HepG2 (cell line): ENCODE measurements around the gene S100A8. TPM values are rescaled to one million over a fixed set of nuclear protein-coding genes. Genes with fewer than 3 reads are reported as not detected.

Experiments used
- ATAC-seq: fragments of 200-7000 bp; cut with Tn5 transposase; 3 replicates; pipeline ENCODE4 v1.9.1; 2020; ENCODE audit warnings: mild to moderate bottlenecking, moderate library complexity
- BruUV-seq: library from RNA; stranded (reverse); fragments of 400-500 nt; replicated peaks from 2 replicates; lab custom pipeline; 2021; lab: Mats Ljungman, UMichigan
- CTCF ChIA-PET: fragments of 300-600 bp; formaldehyde crosslinking; extraction: SDS; loops from one replicate; lab custom pipeline; 2021; ENCODE audit warnings: low total read pairs, inconsistent platforms, low intra/inter-chr PET ratio; lab: Yijun Ruan, JAX
- POLR2A ChIA-PET: fragments of 350-600 bp; sonication (Branson Sonifier 250); formaldehyde crosslinking; loops from one replicate; lab custom pipeline; 2020; ENCODE audit warnings: antibody characterized with exemption, inconsistent platforms; lab: Yijun Ruan, JAX
- DNase-seq: peaks from one replicate; pipeline ENCODE4 v3.0.0-alpha.2; 2015; ENCODE audit warnings: low spot score
- FAIRE-seq: peaks from 3 replicates; lab custom pipeline; 2011; peaks lifted over from hg19 to GRCh38; lab: Jason Lieb, UNC
- H2AFZ ChIP-seq: one replicate; pipeline ENCODE4 v1.6.1; 2011; ENCODE audit warnings: low read length, inconsistent platforms
- H3K27ac ChIP-seq: fragments of 300-600 bp; 3 replicates; pipeline ENCODE4 v1.8.0; 2011; ENCODE audit warnings: mixed run types, mild to moderate bottlenecking, mixed read lengths, low read length, inconsistent platforms; ENCODE audit not compliant: insufficient read depth; ENCODE audit errors: extremely low read length
- H3K27me3 ChIP-seq, 2 experiments: fragments of 200-600 bp in 1 of 2; 2 replicates in 1 of 2; 3 replicates in 1 of 2; pipeline versions ENCODE4 v1.6.0 to v1.8.0; 2011; ENCODE audit warnings: low read length in 2 of 2, mild to moderate bottlenecking in 2 of 2, moderate library complexity in 2 of 2, inconsistent platforms in 1 of 2; ENCODE audit not compliant: insufficient read depth in 2 of 2, control insufficient read depth in 1 of 2
- H3K36me3 ChIP-seq, 2 experiments: fragments of 200-600 bp in 1 of 2; replicated peaks in 1 of 2; 2 replicates in 1 of 2; 3 replicates in 1 of 2; pipeline versions ENCODE4 v1.5.1 to v1.8.0; 2011; ENCODE audit warnings: low read length in 2 of 2, inconsistent platforms in 1 of 2; ENCODE audit not compliant: insufficient read depth in 2 of 2, control insufficient read depth in 1 of 2
- H3K4me1 ChIP-seq: 2 replicates; pipeline ENCODE4 v1.5.1; 2012; ENCODE audit warnings: low read length, inconsistent platforms; ENCODE audit not compliant: insufficient read depth
- H3K4me2 ChIP-seq: 2 replicates; pipeline ENCODE4 v1.6.0; 2011; ENCODE audit warnings: low read depth, low read length, inconsistent platforms
- H3K4me3 ChIP-seq, 3 experiments: fragments of 200-600 bp in 1 of 3; sonication (generic), shearing (Covaris generic) in 1 of 3; replicated peaks in 1 of 3; 2 replicates each; pipeline ENCODE4 v1.5.1; 2011 to 2016; ENCODE audit warnings: low read length in 3 of 3, inconsistent platforms in 2 of 3, low read depth in 2 of 3, mild to moderate bottlenecking in 2 of 3, control low read depth in 1 of 3, mixed read lengths in 1 of 3; ENCODE audit not compliant: insufficient read depth in 1 of 3
- H3K79me2 ChIP-seq: one replicate; pipeline ENCODE4 v1.6.1; 2011; ENCODE audit warnings: low read length, inconsistent platforms; ENCODE audit not compliant: insufficient read depth
- H3K9ac ChIP-seq: 2 replicates; pipeline ENCODE4 v1.6.0; 2011; ENCODE audit warnings: mild to moderate bottlenecking, low read depth, low read length, inconsistent platforms; ENCODE audit not compliant: insufficient read depth
- H3K9me3 ChIP-seq: 2 replicates; pipeline ENCODE4 v1.5.1; 2012; ENCODE audit warnings: mild to moderate bottlenecking, low read length
- H4K20me1 ChIP-seq: 2 replicates; pipeline ENCODE4 v1.6.0; 2011; ENCODE audit warnings: inconsistent platforms, mild to moderate bottlenecking, low read length, moderate library complexity; ENCODE audit not compliant: insufficient read depth
- FOXP1 ChIP-seq, 2 experiments: fragments of 450-650 bp in 1 of 2; IDR thresholded peaks; 2 replicates each; pipeline ENCODE4 v1.6.1; 2017 to 2018; ENCODE audit warnings: antibody characterized with exemption in 1 of 2
- FOXP4 ChIP-seq: sonication (generic); formaldehyde crosslinking; IDR thresholded peaks from 2 replicates; pipeline ENCODE4 v1.4.0; 2020; ENCODE audit warnings: missing genetic modification reagents
- KMT2B ChIP-seq: IDR thresholded peaks from 2 replicates; pipeline ENCODE4 v1.6.1; 2016; ENCODE audit warnings: missing genetic modification reagents, missing compliant biosample characterization
- RNF219 ChIP-seq: sonication (generic); formaldehyde crosslinking; IDR thresholded peaks from 2 replicates; pipeline ENCODE4 v1.5.0; 2020; ENCODE audit warnings: mild to moderate bottlenecking, missing genetic modification reagents
- SALL2 ChIP-seq: sonication (generic); formaldehyde crosslinking; IDR thresholded peaks from 2 replicates; pipeline ENCODE4 v1.8.1; 2023; ENCODE audit warnings: mild to moderate bottlenecking, missing genetic modification reagents, inconsistent platforms
- TRIM22 ChIP-seq: fragments of 450-650 bp; IDR thresholded peaks from 2 replicates; pipeline ENCODE4 v1.6.1; 2017
- XRCC5 ChIP-seq: fragments of 200-400 bp; formaldehyde crosslinking; optimal IDR thresholded peaks from 2 replicates; pipeline ENCODE3; 2017; ENCODE audit warnings: mild to moderate bottlenecking, low read length
- YEATS2 ChIP-seq: sonication (generic); formaldehyde crosslinking; IDR thresholded peaks from 2 replicates; pipeline ENCODE4 v1.4.0; 2020; ENCODE audit warnings: missing genetic modification reagents, borderline replicate concordance
- ZBTB14 ChIP-seq: sonication (generic); formaldehyde crosslinking; IDR thresholded peaks from 2 replicates; pipeline ENCODE4 v1.4.0; 2020; ENCODE audit warnings: missing genetic modification reagents
- ZBTB34 ChIP-seq: sonication (generic); formaldehyde crosslinking; IDR thresholded peaks from 2 replicates; pipeline ENCODE4 v1.8.0; 2022; ENCODE audit warnings: mild to moderate bottlenecking, missing genetic modification reagents
- ZBTB37 ChIP-seq: sonication (generic); formaldehyde crosslinking; IDR thresholded peaks from 2 replicates; pipeline ENCODE4 v1.4.0; 2020; ENCODE audit warnings: mild to moderate bottlenecking, missing genetic modification reagents
- ZNF501 ChIP-seq: sonication (generic); formaldehyde crosslinking; IDR thresholded peaks from 2 replicates; pipeline ENCODE4 v1.5.1; 2020; ENCODE audit warnings: mild to moderate bottlenecking, moderate library complexity, missing genetic modification reagents
- ZSCAN25 ChIP-seq: sonication (generic); formaldehyde crosslinking; IDR thresholded peaks from 2 replicates; pipeline ENCODE4 v1.8.0; 2022; ENCODE audit warnings: mild to moderate bottlenecking, missing genetic modification reagents
- WGBS: methylation state at CpG from one replicate; pipeline ENCODE4 v1.1.6; 2017; ENCODE audit warnings: low lambda C conversion rate; 5-methylcytosine and 5-hydroxymethylcytosine counted together
- in situ Hi-C: cut with HindIII; loops from 2 replicates; pipeline ENCODE4 v1.10.0; 2017; ENCODE audit warnings: low pct_unique_long_range_greater_than_20kb; ENCODE audit not compliant: extremely low pct_ligation_motif_present
- intact Hi-C: fragments of 100-400 bp; cut with micrococcal nuclease; formaldehyde crosslinking; loops from one replicate; pipeline ENCODE4 v1.10.0; 2022; ENCODE audit not compliant: unreplicated experiment
- polyA plus RNA-seq, 8 experiments: library from polyadenylated mRNA; depleted of rRNA in 3 of 8; stranded (reverse) in 7 of 8; unstranded in 1 of 8; fragments of >200 nt; fragmentation: Illumina TruSeq in 4 of 8; extraction: Trizol in 4 of 8; gene quantifications; 2 replicates each; pipeline versions ENCODE4 v1.2.1 to v1.2.3, GENCODE V29; 2011 to 2016; ENCODE audit warnings: low read depth in 4 of 8, missing spikeins in 1 of 8, mixed read lengths in 1 of 8; ENCODE audit not compliant: insufficient read depth in 1 of 8
- total RNA-seq, 5 experiments: library from RNA; depleted of rRNA; stranded (reverse); fragments of >200 nt; fragmentation: Illumina TruSeq; extraction: Trizol; gene quantifications; 2 replicates each; pipeline ENCODE4 v1.2.3, GENCODE V29; 2016; ENCODE audit warnings: low read depth in 1 of 5

The S100A8 gene
- total and polyA plus RNA-seq, 2 of the 13 experiments (the other 11 are each of a cell fraction or from before 2014, with no cell fraction given), result not detected

- CTCF ChIA-PET, result no interaction called here
- Histone ChIP-seq H3K4me3 (no peak within 1 kb of the TSS), H3K36me3 (no peaks in the 10 kb centered on the region), H2AFZ (no peak within 1 kb of the TSS), H3K4me1 (no peaks in the 10 kb centered on the region), H3K9me3 (no peaks in the 10 kb centered on the region), H3K9ac (no peak within 1 kb of the TSS), H3K27me3 (peaks cover 2 to 6% of the 10 kb centered on the region in 2 experiments; a peak in 3 of 5 replicates), H3K79me2 (no peaks in the 10 kb centered on the region), H3K4me2 (no peak within 1 kb of the TSS), H4K20me1 (peaks cover 5% of the 10 kb centered on the region), H3K27ac (no peak within 1 kb of the TSS)
- DNase-seq (no peak), ATAC-seq (no peak; the same call in 2 of the 3 replicates), FAIRE-seq (no peak)
- intact Hi-C loops (no loop called here), in situ Hi-C loops (loop anchor here (5.0 kb wide), 1 partner anchor 149 kb away; no protein-coding TSS in a partner anchor)
- 24% methylated on average over 6 of the region's 10 CpGs for WGBS
- POLR2A ChIA-PET, result no interaction called here
- BruUV-seq, result no TSS peak
- no peak for TF ChIP-seq ZBTB14 (CRISPR knock-in tag)
- no peak for TF ChIP-seq ZNF501 (CRISPR knock-in tag)
- TF ChIP-seq SALL2, result no peak
- no peak for TF ChIP-seq KMT2B (CRISPR knock-in tag)
- no peak for TF ChIP-seq RNF219 (CRISPR knock-in tag)
- no peak for TF ChIP-seq FOXP1 (IDR thresholded peaks at IDR 0.05)
- no peak for TF ChIP-seq FOXP1 (CRISPR knock-in tag; IDR thresholded peaks at IDR 0.05)
- no peak for TF ChIP-seq FOXP4 (CRISPR knock-in tag)
- no peak for TF ChIP-seq XRCC5
- TF ChIP-seq ZBTB34 (CRISPR knock-in tag), result no peak
- no peak for TF ChIP-seq TRIM22
- no peak for TF ChIP-seq ZSCAN25
- no peak for TF ChIP-seq ZBTB37 (CRISPR knock-in tag)
- no peak for TF ChIP-seq YEATS2 (CRISPR knock-in tag)
These were observed 42.1 kb downstream of the S100A8 start, which contains the start of gene PGLYRP4 for GRCh38 chr1:153348511-153349362. Gene PGLYRP4 (minus strand): TSS chr1:153348841. CDS start chr1:153347932, 909 bp downstream.
